Testis (tissue), 2 donors: ENCODE data around the gene BSN.

Experiments
- CTCF ChIP-seq, 3 experiments: fragments of 450-650 bp in 2 of 3; fragments of 200-600 bp in 1 of 3; sonication (generic) in 1 of 3; IDR thresholded peaks; one replicate each; pipeline ENCODE4 v1.5.1; 2016 to 2019; ENCODE audit warnings: antibody characterized with exemption in 3 of 3, mild to moderate bottlenecking in 2 of 3, moderate library complexity in 1 of 3
- POLR2A ChIP-seq: fragments of 450-650 bp; IDR thresholded peaks from one replicate; pipeline ENCODE4 v1.6.1; 2017; ENCODE audit warnings: antibody characterized with exemption, mild to moderate bottlenecking, moderate library complexity

- TF ChIP-seq CTCF (IDR thresholded peaks at IDR 0.05) (no peak), POLR2A (no peak)
These were observed 104.4 kb downstream of the BSN start for GRCh38 chr3:49658711-49659110.
